Measurements from ENCODE around the gene TUNAR.

DNA sequence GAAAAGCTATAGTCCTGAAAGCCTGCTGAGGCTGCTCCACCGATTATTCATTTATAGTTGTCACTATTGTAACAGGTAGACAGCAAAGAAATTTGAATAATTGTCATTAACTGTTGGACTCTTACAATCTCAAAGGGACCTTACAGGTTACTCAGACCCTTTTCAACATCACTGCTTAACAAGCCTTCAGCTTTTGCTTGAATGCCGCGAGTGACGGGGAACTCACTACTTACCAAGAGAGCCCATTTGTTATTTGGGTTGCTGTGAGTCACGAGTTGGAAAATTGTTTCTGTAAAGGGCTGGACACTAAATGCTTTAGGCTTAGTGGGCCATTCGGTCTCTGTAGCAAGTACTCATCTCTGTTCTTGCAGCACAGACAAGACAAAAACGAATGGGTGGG is 5.9 kb upstream of the TUNAR start:
- TF ChIP-seq TAF1 (IDR thresholded peaks at IDR 0.05; ENCODE audit: low read depth) (no peak), EP300 (IDR thresholded peaks at IDR 0.05; ENCODE audit: borderline replicate concordance) (no peak), RAD21 (IDR thresholded peaks at IDR 0.05; ENCODE audit: low read depth) (no peak), YY1 (IDR thresholded peaks at IDR 0.05; ENCODE audit: low read depth) (no peak), NFIC (IDR thresholded peaks at IDR 0.05) (no peak)
- TF ChIP-seq, protein P1, sequence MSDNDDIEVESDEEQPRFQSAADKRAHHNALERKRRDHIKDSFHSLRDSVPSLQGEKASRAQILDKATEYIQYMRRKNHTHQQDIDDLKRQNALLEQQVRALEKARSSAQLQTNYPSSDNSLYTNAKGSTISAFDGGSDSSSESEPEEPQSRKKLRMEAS (IDR thresholded peaks at IDR 0.05), result no peak
- TF ChIP-seq, protein P2, sequence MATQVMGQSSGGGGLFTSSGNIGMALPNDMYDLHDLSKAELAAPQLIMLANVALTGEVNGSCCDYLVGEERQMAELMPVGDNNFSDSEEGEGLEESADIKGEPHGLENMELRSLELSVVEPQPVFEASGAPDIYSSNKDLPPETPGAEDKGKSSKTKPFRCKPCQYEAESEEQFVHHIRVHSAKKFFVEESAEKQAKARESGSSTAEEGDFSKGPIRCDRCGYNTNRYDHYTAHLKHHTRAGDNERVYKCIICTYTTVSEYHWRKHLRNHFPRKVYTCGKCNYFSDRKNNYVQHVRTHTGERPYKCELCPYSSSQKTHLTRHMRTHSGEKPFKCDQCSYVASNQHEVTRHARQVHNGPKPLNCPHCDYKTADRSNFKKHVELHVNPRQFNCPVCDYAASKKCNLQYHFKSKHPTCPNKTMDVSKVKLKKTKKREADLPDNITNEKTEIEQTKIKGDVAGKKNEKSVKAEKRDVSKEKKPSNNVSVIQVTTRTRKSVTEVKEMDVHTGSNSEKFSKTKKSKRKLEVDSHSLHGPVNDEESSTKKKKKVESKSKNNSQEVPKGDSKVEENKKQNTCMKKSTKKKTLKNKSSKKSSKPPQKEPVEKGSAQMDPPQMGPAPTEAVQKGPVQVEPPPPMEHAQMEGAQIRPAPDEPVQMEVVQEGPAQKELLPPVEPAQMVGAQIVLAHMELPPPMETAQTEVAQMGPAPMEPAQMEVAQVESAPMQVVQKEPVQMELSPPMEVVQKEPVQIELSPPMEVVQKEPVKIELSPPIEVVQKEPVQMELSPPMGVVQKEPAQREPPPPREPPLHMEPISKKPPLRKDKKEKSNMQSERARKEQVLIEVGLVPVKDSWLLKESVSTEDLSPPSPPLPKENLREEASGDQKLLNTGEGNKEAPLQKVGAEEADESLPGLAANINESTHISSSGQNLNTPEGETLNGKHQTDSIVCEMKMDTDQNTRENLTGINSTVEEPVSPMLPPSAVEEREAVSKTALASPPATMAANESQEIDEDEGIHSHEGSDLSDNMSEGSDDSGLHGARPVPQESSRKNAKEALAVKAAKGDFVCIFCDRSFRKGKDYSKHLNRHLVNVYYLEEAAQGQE (IDR thresholded peaks at IDR 0.05; ENCODE audit: low read depth), result no peak

Measured in Ishikawa (cell line).